SKM-1 treated with dmso at 0.1 percent for 144 hours (cell line): ENCODE measurements around the gene LPCAT2.
A peak's percentile ranks its signal among the peaks of the same experiment; 100 is the strongest.

Experiments used
- DNase-seq: peaks from one replicate; lab custom pipeline; 2025; ENCODE audit not compliant: unreplicated experiment; lab: John Stamatoyannopoulos, UW

LPCAT2 gene

DNA sequence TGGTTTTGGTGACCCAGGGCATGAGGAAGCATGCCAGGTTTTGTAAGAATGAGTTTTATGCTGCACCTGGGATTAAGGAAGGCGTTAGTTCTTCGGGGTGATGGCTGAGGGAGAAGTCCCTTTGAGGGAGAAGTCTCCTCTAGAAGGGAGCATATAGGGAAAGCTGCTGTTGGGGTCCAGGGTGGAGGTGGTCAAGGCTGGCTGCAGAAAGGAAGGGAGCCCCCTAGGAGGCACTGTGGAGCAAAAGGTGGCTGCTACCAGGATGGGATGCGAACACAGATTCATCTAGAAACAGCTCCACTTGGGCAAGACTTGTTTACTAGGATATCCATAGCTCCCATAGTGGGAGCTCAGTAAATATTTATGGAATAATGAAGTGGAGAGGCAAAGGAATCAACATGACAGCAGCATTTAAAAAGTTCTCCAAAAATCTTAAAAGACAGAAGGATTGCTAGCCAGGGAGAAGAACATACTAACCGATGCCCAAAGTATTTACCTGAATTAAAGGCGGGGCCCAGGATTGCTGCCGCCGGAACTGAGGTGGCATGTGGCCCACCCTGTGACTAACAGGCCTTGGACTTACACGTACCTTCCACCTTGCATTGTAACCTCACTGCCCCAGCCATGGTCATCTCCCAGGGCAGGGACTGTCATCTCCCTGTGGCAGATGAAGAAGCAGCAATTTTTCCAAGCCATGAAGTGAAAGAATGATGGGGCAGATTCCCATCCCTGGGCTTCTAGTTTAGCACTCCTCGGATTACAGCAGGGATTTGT is 7.1 kb upstream of the LPCAT2 start:
- no peak for DNase-seq

DNA sequence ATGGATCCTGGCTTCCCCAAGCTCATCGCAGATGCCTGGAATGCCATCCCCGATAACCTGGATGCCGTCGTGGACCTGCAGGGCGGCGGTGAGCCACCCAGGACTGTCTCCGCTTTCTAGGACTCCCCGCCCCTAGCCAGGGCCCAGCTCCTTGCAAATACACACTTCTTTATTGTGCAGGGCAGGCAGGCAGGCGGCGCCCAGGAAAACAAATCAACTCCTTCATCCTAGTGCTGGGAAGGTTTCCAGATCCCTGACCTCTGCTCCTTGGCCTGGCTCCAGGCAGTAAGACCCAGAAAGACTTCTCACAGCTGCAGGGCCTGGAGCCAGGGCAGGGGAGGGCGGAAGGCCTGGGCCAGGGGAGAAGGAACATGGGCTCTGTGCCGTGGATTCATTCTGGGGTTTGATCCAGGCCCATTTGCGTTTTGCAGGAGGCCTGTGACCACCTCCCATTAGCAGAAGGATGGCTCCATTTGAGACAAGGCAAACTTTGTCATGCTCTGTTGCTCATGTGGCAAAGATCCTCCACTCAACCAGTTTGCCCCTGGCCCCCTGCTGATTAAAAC is 6.0 kb upstream of the LPCAT2 start:
- no peak for DNase-seq

DNA sequence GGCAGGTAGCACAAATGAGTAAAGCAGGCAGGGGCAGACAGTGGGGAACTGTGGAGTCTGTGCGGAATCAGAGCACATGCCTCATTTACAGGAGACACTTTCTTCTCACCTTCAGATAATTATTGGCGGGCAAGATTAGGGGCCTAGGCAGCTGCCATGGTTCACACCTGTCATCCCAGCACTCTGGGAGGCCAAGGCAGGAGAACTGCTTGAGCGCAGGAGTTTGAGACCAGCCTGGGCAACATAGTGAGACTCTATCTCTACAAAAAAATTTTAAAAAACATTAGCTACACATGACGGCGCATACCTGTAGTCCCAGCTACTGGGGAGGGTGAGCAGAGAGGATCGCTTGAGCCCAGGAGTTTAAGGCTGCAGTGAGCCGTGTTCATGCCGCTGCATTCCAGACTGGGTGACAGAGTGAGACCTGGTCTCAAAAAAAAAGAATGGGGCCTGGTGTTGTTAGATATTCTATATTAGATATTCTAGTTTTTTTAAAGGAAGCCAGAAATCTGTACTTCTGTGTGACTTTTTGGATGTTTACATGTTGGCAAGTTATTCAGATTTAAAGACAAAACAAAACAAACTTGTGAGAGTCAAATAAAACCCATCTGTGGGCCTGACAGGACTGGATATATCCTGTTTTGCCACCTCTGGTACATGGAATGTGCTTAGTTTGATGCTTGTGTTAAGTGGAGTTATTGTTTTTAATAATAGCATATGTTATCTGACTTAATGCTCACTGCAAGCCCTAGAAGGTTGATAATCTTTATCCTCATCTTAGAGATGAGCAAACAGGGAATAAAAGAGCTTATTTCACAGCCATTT is 4.9 kb upstream of the LPCAT2 start:
- DNase-seq: no peak

DNA sequence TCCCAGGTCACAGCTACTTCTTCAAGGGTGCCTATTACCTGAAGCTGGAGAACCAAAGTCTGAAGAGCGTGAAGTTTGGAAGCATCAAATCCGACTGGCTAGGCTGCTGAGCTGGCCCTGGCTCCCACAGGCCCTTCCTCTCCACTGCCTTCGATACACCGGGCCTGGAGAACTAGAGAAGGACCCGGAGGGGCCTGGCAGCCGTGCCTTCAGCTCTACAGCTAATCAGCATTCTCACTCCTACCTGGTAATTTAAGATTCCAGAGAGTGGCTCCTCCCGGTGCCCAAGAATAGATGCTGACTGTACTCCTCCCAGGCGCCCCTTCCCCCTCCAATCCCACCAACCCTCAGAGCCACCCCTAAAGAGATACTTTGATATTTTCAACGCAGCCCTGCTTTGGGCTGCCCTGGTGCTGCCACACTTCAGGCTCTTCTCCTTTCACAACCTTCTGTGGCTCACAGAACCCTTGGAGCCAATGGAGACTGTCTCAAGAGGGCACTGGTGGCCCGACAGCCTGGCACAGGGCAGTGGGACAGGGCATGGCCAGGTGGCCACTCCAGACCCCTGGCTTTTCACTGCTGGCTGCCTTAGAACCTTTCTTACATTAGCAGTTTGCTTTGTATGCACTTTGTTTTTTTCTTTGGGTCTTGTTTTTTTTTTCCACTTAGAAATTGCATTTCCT is 3.4 kb upstream of the LPCAT2 start:
- DNase-seq: no peak

DNA sequence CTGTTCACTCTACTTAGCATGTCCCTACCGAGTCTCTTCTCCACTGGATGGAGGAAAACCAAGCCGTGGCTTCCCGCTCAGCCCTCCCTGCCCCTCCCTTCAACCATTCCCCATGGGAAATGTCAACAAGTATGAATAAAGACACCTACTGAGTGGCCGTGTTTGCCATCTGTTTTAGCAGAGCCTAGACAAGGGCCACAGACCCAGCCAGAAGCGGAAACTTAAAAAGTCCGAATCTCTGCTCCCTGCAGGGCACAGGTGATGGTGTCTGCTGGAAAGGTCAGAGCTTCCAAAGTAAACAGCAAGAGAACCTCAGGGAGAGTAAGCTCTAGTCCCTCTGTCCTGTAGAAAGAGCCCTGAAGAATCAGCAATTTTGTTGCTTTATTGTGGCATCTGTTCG is 2.8 kb upstream of the LPCAT2 start:
- DNase-seq: no peak

DNA sequence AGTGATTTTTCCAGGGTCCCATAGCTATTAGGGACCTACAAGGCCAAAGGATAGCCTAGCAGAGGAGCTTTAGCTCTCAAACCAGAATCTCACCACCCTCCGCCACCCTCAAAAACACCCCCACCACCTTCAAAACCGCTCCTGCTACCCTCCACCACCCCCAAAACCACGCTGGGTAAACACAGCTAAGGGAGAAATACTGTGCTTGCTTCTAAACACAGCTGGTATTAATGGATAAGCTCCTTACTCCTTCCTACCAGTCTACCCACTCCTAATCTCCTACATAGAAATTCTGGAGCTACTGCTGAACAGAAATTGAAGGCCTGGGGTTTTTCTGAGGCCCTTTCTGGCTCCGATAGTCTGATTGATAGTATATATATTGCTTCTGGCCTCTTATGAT is 2.2 kb upstream of the LPCAT2 start:
- DNase-seq: no peak

DNA sequence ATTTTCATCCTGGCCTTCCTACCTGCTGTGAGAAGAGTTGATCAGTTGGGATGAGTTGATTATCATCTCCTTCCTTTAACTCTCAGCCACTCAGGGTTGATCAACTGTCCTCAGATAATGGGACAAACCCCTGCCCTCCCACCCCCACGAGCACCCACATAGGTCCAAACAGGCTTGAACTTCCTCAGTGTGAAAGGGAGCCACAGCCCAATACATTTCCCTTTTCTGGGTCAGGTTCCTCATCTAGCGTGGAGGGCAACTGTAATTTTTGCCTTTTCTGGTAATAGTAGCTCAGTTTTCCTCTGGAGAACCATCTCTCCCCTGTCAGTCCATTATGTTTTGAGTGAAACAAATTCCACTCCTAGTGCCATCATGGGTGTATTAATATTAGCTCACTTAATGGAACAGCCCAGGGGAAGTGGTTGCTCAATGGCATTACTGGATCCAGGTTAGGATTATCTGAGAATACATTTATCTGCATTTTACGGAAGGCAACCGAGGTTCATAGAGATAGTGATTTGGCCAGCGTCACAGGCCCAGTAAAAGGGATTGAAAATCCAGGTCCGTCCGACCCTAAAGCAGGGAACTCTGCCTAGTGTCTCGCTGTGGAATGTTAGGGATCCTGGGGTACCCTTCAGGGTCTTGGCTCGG is 476 bp upstream of the LPCAT2 start:
- peak; percentile 46 for DNase-seq

DNA sequence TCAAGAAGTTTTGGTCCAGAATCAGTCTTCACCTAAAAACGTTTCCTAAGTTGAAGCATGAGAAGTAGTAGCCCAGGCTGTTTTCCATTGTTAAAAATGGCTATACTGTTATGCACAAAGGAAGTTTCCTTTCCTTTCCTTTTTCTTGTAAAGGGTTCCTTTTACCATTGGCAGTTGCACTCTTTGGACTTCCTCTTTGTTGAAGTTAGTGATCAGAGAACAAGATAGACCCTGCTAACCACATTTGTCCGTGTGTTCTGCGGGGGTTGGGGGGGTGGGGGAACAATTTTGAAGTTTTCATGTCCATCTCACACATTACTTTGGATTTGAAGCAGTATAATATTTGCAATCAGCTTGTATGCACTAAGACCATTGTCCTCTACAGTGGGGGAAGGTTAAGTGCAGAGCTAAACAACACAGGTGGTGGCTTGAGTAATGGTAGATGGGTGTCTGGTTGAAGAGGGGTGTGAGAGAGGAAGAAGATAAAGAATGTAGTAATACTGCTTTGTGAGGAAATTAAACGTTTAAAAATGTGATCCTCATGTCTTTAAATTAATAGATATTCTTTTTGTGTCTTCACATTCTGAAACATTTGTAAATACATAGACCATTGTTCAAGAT is 1.4 kb downstream of the LPCAT2 start:
- peak; percentile 85 for DNase-seq

DNA sequence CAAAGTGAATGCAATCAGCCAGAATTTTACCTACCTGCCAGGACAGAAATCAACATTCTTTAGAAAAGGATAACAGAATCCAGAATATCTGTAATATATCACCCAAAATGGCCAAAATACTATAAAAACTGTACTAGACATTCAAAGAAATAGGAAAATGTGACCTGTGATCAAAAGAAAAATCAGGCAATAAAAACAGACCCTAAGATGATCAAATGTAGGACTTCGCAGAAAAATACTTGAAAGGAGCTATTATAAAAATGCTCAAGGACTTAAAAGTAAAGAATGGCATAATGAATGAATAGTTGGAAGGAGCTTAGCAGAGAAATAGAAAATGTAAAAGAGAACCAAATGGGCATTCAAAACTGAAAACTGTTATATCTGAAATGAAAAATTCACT is 4.1 kb downstream of the LPCAT2 start:
- DNase-seq: no peak

DNA sequence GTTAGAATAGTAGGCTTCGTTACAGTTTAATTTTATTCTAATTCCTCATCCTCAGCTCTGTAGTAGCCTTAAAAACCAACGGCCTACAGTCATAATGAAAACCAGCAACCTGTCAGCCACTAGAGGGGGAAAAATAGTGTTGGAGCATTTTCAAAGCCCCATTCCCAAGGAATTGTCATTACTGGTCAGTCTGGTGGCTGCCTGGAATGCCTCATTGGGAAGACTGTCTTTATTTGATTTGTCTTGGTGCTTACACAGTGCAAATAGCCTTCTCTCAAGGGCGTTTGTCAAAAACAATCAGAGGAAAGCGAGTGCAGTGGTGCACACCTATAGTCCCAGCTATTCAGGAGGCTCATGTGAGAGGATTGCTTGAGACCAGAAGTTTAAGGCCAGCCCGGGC is 4.7 kb downstream of the LPCAT2 start:
- no peak for DNase-seq

DNA sequence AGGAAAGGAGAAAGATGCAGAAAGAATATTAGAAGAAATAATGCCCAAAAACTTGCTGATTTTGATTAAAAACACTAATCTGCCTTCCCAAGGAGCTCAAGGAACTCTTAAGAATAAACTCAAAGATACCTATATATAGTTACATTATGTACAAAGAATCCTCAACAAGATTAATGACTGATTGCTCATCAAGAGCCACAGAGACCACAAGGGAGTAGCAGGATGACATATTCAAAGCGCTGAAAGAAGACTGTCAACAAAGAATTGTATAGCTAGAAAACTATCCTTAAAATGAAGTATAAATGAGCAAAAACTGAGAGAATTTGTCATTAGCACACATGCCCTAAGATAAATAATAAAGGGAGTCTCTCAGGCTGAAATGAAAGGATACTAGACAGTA is 6.2 kb downstream of the LPCAT2 start:
- DNase-seq: no peak

DNA sequence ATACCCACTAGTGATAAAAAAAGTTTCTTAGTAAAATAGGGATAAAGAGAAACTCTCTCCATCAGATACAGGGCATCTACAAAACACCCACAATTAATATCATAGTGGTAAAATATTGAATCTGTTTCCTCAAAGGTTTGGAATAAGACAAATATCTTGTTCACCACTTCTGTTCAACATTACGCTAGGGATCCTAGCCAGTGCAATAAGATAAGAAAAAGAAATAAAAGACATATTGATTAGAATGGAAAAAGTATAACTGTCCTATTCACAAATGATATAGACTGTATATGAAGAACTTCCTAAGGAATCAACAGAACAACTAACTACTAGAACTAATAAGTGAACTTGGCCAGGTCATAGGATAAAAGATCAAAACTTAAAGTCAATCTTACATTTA is 12.9 kb downstream of the LPCAT2 start:
- no peak for DNase-seq

DNA sequence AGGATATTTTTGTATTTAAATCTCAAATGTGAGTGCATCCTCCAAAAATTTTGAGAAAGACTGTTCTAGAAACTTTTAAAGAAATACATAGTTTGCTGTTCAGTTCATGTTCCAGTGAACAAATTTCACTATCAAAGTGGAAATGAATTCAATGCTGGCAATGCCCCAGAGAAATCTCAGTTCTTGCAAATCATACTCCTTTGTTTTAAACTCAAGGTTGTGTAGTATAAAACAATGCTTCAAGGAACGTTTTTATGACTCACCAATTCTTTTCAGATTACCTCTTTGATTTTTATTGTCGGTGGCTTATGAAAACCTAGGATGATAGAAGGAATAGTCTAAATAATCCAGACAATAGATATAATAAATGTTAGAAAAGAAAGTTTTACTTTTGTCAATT is 17.6 kb downstream of the LPCAT2 start:
- no peak for DNase-seq

DNA sequence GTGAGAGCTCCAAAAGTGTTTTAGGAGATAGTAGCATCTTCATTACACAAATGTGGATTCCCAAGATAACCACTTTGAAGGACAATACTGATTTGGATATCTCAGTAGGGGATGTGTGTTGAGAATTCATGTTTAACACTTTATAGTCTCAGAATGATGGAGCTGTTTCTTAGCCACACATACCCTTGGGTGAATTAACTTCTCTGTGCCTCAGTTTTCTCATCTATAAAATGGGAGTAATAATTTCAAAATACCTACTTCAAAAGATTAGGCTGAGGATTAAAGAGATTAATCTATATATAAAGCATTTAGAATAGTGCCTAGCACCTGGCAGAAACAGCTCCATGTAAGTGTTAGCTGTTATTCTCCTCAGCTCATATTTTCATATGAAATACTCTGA is 19.0 kb downstream of the LPCAT2 start:
- no peak for DNase-seq

DNA sequence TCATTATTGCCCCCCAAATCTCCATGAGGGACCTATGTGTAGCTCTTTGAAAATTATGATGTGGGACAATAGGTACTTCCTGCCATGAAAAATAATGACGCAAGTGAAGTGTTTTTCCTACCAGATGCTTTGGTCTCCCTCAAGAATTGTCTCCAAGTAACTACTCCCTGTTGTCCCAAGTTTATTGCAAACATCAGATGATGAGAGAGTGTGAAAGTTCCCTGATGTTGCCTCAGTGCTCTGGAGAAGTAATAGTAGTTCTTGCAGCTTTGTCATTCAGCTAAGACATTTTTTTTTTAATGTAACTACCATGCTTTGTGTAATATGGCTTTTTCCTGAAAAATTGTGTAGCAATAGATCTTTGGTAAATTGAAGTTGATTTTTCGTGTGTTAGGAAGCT is 20.1 kb downstream of the LPCAT2 start:
- no peak for DNase-seq

DNA sequence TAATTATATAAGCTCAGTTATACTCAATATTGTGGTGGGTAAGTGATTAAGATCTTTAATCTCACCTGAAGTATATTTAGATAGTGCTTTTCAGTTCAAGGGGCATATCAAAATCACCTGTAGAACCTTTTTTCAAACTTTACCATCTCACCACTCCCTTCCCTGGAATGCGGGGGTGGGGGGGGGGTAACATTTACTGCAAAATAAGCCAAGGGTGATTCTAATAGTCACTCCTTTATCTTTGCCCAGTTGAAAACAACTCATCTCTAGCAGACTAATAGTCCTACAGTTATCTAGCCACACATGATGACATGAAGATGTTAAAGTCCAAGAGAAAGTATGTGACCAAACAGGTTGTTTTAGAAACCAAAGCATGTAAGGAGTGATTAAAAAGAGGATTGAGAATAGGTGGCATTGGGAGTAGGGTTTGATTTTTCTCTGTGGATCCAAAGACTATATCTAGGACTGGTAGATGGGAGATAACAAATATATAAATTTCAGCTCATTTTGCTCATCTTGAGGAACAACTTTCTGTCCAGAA is 21.5 kb downstream of the LPCAT2 start:
- DNase-seq: no peak

DNA sequence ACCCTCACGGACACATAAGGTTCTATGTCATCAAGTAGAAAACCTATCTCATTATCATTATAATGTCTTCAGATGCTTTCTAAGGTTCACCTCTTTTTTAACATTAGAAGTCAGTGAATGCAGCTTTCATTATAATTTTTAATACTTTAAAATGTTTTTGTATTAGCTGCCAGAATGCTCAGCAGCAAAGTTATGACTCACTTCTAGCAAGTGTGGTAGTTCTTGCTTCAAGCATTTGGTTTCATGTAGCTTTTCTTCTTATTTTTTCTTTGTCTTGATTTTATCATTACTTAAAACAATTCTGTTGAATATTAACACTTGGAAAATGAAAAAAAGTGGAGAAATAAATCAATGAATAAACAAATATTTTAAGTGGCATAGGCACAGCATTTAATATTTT is 23.4 kb downstream of the LPCAT2 start:
- DNase-seq: no peak

DNA sequence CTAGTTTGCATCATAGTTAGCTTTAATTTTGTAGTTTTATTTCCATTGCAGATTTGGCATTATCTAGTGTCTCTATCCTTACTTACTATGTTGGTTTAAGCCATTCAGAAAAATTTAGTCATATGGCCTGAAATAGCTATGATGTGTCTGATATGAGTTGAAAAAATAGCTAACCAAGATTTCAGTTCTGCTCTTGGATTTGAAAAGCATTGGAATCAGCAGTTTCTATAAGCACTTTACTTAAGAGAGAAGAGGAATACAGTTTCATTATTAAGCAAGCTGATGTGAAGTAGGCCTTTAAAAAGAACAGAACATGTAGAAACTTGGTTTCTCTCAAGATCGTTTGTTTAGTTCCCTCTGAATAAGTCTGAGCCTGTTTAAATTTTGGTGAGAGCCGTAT is 25.9 kb downstream of the LPCAT2 start:
- DNase-seq: no peak

DNA sequence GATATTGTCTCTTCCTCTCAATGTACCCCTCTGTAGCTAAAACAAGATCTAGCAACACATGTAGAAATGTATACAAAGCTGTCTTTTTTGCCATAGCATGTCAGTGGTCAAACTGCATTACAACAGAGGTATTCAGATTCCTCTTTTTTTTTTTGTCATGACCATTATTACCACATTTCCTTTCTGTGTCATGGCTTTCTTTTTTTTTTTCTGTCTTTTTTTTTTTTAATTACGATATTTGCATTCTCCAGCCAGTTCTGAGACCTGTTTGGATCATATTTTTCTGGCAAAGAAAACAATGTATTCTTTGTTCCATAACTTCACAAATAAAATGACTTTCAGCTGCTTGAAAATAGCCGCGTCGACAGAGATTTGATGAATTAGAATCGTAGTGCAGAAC is 30.2 kb downstream of the LPCAT2 start:
- DNase-seq: peak; percentile 85

DNA sequence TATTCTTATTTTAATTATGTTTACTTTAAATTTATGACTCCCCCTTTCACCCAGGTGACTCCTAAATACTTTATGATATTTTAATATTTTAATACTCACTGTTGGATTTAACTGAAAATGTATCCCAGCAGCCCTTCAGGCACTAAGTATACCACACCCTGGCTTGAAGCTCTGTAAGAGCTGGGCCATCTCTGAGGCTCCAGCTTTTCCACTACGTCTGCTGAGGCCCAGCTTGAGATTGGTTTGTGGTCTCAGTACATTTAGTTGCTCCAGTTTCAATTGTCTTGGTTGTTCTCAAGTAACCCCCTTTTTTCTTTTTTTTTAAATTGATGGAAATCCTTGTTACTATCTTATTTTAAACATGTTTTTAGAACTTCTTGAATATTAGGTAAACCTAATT is 30.6 kb downstream of the LPCAT2 start:
- no peak for DNase-seq
